WTC11 (cell line): ENCODE results near the gene RUSF1. TPM values are rescaled to one million over a fixed set of nuclear protein-coding genes. Genes with fewer than 3 reads are reported as not detected.

Experiments used
- ATAC-seq: fragments of 200-7000 bp; cut with Tn5 transposase; 2 replicates; pipeline ENCODE4 v1.10.0; 2021; ENCODE audit warnings: mild to moderate bottlenecking, moderate library complexity
- CTCF ChIA-PET: fragments of 300-600 bp; sonication (Branson Sonifier 250); formaldehyde crosslinking; loops from one replicate; lab custom pipeline; 2021; ENCODE audit warnings: antibody characterized with exemption; lab: Charles Lee
- POLR2A ChIA-PET: fragments of 350-600 bp; sonication (Branson Sonifier 250); formaldehyde crosslinking; loops from one replicate; lab custom pipeline; 2021; ENCODE audit warnings: antibody characterized with exemption; lab: Charles Lee
- DNase-seq: peaks from one replicate; pipeline ENCODE4 v3.0.0; 2021; ENCODE audit warnings: low spot score
- H3K27ac Mint-ChIP-seq: 2 replicates; pipeline ENCODE4 v1.8.0; 2021; ENCODE audit warnings: mixed read lengths
- H3K27me3 Mint-ChIP-seq: 2 replicates; pipeline ENCODE4 v1.8.0; 2021; ENCODE audit warnings: low read depth, mild to moderate bottlenecking, moderate library complexity, mixed read lengths
- H3K36me3 Mint-ChIP-seq: 2 replicates; pipeline ENCODE4 v1.8.0; 2021; ENCODE audit warnings: mixed read lengths
- H3K4me1 Mint-ChIP-seq: 2 replicates; pipeline ENCODE4 v1.8.0; 2022; ENCODE audit warnings: mixed read lengths
- H3K4me3 Mint-ChIP-seq: 2 replicates; pipeline ENCODE4 v1.8.0; 2021; ENCODE audit warnings: mild to moderate bottlenecking, moderate library complexity, mixed read lengths
- H3K9me3 Mint-ChIP-seq: 2 replicates; pipeline ENCODE4 v1.8.0; 2021; ENCODE audit warnings: mixed read lengths
- ELF4 ChIP-seq: sonication (generic); formaldehyde crosslinking; IDR thresholded peaks from 2 replicates; pipeline ENCODE4 v1.8.1; 2022; ENCODE audit warnings: low read depth, mild to moderate bottlenecking, moderate library complexity, missing genetic modification reagents
- GABPB1 ChIP-seq: sonication (generic); formaldehyde crosslinking; IDR thresholded peaks from 2 replicates; pipeline ENCODE4 v1.8.1; 2023; ENCODE audit warnings: mild to moderate bottlenecking, missing genetic modification reagents
- JUN ChIP-seq: sonication (generic); formaldehyde crosslinking; IDR thresholded peaks from 2 replicates; pipeline ENCODE4 v1.8.0; 2023; ENCODE audit warnings: mild to moderate bottlenecking, missing genetic modification reagents
- TCF7 ChIP-seq: sonication (generic); formaldehyde crosslinking; IDR thresholded peaks from 2 replicates; pipeline ENCODE4 v1.8.0; 2022; ENCODE audit warnings: mild to moderate bottlenecking, low read depth, missing genetic modification reagents, moderate library complexity
- TEAD1 ChIP-seq: sonication (generic); formaldehyde crosslinking; IDR thresholded peaks from 2 replicates; pipeline ENCODE4 v1.8.0; 2022; ENCODE audit warnings: mild to moderate bottlenecking, missing genetic modification reagents
- TEAD4 ChIP-seq: sonication (generic); formaldehyde crosslinking; IDR thresholded peaks from 2 replicates; pipeline ENCODE4 v1.8.0; 2022; ENCODE audit warnings: mild to moderate bottlenecking, missing genetic modification reagents
- total RNA-seq: library from RNA; stranded (reverse); gene quantifications from 3 replicates; pipeline ENCODE4 v1.2.3, GENCODE V29; 2021
- TF ChIP-seq, protein P1 (sequence below): sonication (generic); formaldehyde crosslinking; IDR thresholded peaks from 2 replicates; pipeline ENCODE4 v1.8.0; 2023; ENCODE audit warnings: missing genetic modification reagents
- TF ChIP-seq, protein P2 (sequence below): sonication (generic); formaldehyde crosslinking; IDR thresholded peaks from 2 replicates; pipeline ENCODE4 v1.8.1; 2023; ENCODE audit warnings: mild to moderate bottlenecking, missing genetic modification reagents, borderline replicate concordance
- TF ChIP-seq, protein P3 (sequence below): fragments of 200-600 bp; IDR thresholded peaks from 2 replicates; pipeline ENCODE4 v1.8.0; 2022; ENCODE audit warnings: antibody characterized with exemption
- TF ChIP-seq, protein P4 (sequence below): fragments of 250-450 bp; sonication (Bioruptor Pico); IDR thresholded peaks from 2 replicates; pipeline ENCODE4 v1.9.0; 2021; ENCODE audit warnings: mild to moderate bottlenecking
- TF ChIP-seq, protein P5 (sequence below): fragments of 250-450 bp; sonication (Bioruptor Pico); IDR thresholded peaks from 2 replicates; pipeline ENCODE4 v1.9.0; 2021; ENCODE audit warnings: moderate library complexity, mild to moderate bottlenecking, inconsistent platforms, borderline replicate concordance
- TF ChIP-seq, protein P6 (sequence below): sonication (generic); formaldehyde crosslinking; IDR thresholded peaks from 2 replicates; pipeline ENCODE4 v1.8.0; 2023; ENCODE audit warnings: mild to moderate bottlenecking, missing genetic modification reagents
- TF ChIP-seq, protein P7 (sequence below): sonication (generic); formaldehyde crosslinking; IDR thresholded peaks from 2 replicates; pipeline ENCODE4 v1.8.1; 2023; ENCODE audit warnings: mild to moderate bottlenecking, missing genetic modification reagents, moderate library complexity

The RUSF1 gene
- total RNA-seq, 1 experiment from 2014 or later, result 35.9 TPM

DNA sequence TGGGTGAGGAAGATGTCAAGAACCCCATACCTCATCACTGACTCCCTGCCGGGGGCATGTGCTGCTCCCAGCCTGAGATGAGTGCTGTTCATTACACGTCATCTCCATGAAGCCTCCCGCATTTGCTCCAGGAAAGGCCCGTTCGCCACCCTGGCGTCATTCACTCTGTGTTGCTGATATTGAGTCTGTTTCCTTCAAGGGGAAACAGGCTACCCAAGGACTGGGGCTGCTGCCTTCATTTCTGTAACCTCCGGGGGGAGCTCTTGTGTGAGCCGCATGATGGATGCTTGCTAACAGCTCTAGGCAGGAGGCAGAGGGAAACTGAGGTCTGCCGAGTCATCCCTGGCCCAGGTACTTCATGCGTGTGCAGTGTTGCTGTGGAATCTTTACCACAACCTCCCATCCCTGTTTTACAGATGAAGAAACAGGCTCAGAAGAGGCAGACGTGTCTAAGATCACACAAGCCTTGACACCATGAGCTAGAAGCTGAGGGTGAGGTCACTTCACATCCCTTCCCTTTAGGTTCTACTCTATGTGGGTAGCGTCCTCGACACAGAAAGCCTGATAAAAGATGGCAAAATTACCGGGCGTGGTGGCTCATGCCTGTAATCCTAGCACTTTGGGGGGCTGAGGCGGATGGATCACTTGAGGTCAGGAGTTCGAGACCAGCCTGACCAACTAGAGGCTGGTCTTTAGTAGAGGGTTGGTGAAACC, 52.4 kb downstream of the RUSF1 start (continued):
- TF ChIP-seq, protein P1, sequence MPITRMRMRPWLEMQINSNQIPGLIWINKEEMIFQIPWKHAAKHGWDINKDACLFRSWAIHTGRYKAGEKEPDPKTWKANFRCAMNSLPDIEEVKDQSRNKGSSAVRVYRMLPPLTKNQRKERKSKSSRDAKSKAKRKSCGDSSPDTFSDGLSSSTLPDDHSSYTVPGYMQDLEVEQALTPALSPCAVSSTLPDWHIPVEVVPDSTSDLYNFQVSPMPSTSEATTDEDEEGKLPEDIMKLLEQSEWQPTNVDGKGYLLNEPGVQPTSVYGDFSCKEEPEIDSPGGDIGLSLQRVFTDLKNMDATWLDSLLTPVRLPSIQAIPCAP (CRISPR knock-in tag), result no peak
- TF ChIP-seq JUN (CRISPR knock-in tag) (no peak), ELF4 (CRISPR knock-in tag) (no peak)
- TF ChIP-seq, protein P2, sequence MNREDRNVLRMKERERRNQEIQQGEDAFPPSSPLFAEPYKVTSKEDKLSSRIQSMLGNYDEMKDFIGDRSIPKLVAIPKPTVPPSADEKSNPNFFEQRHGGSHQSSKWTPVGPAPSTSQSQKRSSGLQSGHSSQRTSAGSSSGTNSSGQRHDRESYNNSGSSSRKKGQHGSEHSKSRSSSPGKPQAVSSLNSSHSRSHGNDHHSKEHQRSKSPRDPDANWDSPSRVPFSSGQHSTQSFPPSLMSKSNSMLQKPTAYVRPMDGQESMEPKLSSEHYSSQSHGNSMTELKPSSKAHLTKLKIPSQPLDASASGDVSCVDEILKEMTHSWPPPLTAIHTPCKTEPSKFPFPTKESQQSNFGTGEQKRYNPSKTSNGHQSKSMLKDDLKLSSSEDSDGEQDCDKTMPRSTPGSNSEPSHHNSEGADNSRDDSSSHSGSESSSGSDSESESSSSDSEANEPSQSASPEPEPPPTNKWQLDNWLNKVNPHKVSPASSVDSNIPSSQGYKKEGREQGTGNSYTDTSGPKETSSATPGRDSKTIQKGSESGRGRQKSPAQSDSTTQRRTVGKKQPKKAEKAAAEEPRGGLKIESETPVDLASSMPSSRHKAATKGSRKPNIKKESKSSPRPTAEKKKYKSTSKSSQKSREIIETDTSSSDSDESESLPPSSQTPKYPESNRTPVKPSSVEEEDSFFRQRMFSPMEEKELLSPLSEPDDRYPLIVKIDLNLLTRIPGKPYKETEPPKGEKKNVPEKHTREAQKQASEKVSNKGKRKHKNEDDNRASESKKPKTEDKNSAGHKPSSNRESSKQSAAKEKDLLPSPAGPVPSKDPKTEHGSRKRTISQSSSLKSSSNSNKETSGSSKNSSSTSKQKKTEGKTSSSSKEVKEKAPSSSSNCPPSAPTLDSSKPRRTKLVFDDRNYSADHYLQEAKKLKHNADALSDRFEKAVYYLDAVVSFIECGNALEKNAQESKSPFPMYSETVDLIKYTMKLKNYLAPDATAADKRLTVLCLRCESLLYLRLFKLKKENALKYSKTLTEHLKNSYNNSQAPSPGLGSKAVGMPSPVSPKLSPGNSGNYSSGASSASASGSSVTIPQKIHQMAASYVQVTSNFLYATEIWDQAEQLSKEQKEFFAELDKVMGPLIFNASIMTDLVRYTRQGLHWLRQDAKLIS (CRISPR knock-in tag), result no peak
- TF ChIP-seq, protein P3, sequence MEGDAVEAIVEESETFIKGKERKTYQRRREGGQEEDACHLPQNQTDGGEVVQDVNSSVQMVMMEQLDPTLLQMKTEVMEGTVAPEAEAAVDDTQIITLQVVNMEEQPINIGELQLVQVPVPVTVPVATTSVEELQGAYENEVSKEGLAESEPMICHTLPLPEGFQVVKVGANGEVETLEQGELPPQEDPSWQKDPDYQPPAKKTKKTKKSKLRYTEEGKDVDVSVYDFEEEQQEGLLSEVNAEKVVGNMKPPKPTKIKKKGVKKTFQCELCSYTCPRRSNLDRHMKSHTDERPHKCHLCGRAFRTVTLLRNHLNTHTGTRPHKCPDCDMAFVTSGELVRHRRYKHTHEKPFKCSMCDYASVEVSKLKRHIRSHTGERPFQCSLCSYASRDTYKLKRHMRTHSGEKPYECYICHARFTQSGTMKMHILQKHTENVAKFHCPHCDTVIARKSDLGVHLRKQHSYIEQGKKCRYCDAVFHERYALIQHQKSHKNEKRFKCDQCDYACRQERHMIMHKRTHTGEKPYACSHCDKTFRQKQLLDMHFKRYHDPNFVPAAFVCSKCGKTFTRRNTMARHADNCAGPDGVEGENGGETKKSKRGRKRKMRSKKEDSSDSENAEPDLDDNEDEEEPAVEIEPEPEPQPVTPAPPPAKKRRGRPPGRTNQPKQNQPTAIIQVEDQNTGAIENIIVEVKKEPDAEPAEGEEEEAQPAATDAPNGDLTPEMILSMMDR, result 0 out of 2 replicates have a peak, but pooled peaks have one; percentile 33

DNA sequence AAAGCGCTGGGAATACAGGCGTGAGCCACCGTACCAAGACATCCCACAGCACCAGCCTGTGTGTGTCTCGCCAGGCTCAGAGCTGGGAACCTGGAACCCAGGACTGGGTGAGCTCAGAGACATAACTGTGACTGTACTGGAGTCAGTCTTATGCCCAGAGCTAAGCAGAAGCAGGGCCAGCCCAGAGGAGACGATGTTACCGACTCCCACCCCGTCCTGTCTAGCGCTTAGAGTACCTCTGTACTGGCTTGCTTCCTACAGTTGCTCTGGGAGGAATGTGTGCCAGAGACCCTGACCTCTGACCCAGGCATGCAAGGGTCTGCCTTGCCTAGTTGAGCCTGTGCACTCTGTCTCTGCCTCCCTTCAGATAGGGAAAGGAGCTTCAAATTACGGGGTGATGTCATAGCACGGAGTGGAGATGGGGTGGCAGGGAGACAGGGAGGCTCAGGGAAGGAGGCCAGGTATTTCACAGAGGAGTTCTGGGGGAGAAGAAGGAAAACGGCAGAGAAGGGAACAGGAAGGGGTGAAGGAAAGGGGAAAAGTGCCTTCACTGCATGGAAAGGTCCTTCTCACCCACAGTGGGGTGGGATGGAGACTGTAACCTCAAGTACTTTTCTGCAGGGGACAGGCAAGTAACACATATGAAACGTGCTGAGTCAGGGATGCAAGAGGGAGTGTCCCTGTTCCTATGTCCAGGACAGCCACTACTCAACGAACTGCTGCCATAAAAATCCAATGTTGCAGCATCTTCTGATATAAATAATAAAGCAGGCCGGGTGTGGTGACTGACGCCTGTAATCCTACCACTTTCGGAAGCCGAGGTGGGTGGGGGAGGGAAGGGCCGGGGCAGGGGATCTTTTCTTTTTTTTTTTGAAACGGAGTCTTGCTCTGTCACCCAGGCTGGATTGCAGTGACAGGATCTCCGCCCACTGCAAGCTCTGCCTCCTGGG, 54.7 kb downstream of the RUSF1 start:
- peak overlapping the region; percentile 37 for H3K4me3 Mint-ChIP-seq
- no peak for DNase-seq
- CTCF ChIA-PET, result interaction anchor here (0.7 to 12.2 kb wide), 8 partner anchors 10 to 469 kb away, joined by 3 to 221 read pairs (median 4); partner anchors contain the start of genes HSD3B7, SLC5A2, TGFB1I1 and ZNF843
- no peaks in the 10 kb centered on the region for H3K9me3 Mint-ChIP-seq
- H3K27me3 Mint-ChIP-seq, result no peaks in the 10 kb centered on the region
- H3K4me1 Mint-ChIP-seq, result peaks cover 51% of the 10 kb centered on the region
- POLR2A ChIA-PET, result interaction anchor here (1.1 to 1.5 kb wide), 3 partner anchors 24 to 420 kb away, joined by 3 to 5 read pairs (median 4); partner anchors contain the start of genes PRSS8 and ZNF267
- peak; percentile 21 for ATAC-seq
- H3K27ac Mint-ChIP-seq, result peak overlapping the region; percentile 84
- no peaks in the 10 kb centered on the region for H3K36me3 Mint-ChIP-seq
- no peak for TF ChIP-seq TCF7 (CRISPR knock-in tag)
- TF ChIP-seq, protein P4, sequence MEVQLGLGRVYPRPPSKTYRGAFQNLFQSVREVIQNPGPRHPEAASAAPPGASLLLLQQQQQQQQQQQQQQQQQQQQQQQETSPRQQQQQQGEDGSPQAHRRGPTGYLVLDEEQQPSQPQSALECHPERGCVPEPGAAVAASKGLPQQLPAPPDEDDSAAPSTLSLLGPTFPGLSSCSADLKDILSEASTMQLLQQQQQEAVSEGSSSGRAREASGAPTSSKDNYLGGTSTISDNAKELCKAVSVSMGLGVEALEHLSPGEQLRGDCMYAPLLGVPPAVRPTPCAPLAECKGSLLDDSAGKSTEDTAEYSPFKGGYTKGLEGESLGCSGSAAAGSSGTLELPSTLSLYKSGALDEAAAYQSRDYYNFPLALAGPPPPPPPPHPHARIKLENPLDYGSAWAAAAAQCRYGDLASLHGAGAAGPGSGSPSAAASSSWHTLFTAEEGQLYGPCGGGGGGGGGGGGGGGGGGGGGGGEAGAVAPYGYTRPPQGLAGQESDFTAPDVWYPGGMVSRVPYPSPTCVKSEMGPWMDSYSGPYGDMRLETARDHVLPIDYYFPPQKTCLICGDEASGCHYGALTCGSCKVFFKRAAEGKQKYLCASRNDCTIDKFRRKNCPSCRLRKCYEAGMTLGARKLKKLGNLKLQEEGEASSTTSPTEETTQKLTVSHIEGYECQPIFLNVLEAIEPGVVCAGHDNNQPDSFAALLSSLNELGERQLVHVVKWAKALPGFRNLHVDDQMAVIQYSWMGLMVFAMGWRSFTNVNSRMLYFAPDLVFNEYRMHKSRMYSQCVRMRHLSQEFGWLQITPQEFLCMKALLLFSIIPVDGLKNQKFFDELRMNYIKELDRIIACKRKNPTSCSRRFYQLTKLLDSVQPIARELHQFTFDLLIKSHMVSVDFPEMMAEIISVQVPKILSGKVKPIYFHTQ (CRISPR knock-in tag), result no peak
- TF ChIP-seq, protein P2 (CRISPR knock-in tag), result no peak
- TF ChIP-seq GABPB1, result peak; percentile 28; the same call in 1 of the 2 replicates
- TF ChIP-seq, protein P5, sequence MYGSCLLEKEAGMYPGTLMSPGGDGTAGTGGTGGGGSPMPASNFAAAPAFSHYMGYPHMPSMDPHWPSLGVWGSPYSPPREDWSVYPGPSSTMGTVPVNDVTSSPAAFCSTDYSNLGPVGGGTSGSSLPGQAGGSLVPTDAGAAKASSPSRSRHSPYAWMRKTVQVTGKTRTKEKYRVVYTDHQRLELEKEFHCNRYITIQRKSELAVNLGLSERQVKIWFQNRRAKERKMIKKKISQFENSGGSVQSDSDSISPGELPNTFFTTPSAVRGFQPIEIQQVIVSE (CRISPR knock-in tag), result no peak
- TF ChIP-seq, protein P6, sequence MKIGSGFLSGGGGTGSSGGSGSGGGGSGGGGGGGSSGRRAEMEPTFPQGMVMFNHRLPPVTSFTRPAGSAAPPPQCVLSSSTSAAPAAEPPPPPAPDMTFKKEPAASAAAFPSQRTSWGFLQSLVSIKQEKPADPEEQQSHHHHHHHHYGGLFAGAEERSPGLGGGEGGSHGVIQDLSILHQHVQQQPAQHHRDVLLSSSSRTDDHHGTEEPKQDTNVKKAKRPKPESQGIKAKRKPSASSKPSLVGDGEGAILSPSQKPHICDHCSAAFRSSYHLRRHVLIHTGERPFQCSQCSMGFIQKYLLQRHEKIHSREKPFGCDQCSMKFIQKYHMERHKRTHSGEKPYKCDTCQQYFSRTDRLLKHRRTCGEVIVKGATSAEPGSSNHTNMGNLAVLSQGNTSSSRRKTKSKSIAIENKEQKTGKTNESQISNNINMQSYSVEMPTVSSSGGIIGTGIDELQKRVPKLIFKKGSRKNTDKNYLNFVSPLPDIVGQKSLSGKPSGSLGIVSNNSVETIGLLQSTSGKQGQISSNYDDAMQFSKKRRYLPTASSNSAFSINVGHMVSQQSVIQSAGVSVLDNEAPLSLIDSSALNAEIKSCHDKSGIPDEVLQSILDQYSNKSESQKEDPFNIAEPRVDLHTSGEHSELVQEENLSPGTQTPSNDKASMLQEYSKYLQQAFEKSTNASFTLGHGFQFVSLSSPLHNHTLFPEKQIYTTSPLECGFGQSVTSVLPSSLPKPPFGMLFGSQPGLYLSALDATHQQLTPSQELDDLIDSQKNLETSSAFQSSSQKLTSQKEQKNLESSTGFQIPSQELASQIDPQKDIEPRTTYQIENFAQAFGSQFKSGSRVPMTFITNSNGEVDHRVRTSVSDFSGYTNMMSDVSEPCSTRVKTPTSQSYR (CRISPR knock-in tag), result no peak
- 0 out of 2 replicates have a peak, but pooled peaks have one; percentile 21 for TF ChIP-seq JUN (CRISPR knock-in tag)
- TF ChIP-seq, protein P7, sequence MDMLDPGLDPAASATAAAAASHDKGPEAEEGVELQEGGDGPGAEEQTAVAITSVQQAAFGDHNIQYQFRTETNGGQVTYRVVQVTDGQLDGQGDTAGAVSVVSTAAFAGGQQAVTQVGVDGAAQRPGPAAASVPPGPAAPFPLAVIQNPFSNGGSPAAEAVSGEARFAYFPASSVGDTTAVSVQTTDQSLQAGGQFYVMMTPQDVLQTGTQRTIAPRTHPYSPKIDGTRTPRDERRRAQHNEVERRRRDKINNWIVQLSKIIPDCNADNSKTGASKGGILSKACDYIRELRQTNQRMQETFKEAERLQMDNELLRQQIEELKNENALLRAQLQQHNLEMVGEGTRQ (CRISPR knock-in tag), result no peak
- TF ChIP-seq TEAD1 (CRISPR knock-in tag), result no peak
- TF ChIP-seq TEAD4 (CRISPR knock-in tag), result no peak
